Measurements from ENCODE around the gene CLCN2. TPM values are rescaled to one million over a fixed set of nuclear protein-coding genes. Genes with fewer than 3 reads are reported as not detected.
A peak's percentile ranks its signal among the peaks of the same experiment; 100 is the strongest.

The CLCN2 gene
- total RNA-seq, 1 donor from 2014 or later: 17.8 TPM

DNA sequence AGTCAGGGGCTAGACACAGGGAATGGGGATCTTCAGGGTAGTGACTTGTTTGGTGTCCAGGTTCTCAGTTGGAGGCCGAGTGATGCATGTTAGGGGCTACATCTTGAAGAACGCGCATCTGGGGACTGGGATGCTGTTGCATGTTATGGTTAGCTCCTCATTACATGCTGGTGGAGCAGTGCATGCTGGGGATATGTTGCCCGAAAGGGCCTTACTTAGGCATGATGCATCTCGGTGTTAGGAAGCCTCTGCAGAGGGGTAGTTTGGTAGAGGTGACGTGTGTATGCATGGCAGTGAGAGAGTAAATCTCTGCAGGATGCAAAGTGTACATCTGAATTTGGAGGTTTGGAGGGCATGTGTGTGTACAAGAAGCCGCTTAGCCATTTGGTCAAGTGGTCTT, 44.6 kb downstream of the CLCN2 start:
- Mint-ChIP-seq H3K27ac (ENCODE audit: unreplicated experiment) (peak overlapping the region; percentile 89), H3K4me3 (ENCODE audit: unreplicated experiment) (peak overlapping the region; percentile 88), H3K36me3 (ENCODE audit: unreplicated experiment) (no peaks in the 10 kb centered on the region), H3K4me1 (ENCODE audit: low read depth, unreplicated experiment) (peaks cover 10% of the 10 kb centered on the region), H3K27me3 (ENCODE audit: unreplicated experiment) (peaks cover 2% of the 10 kb centered on the region), H3K9me3 (ENCODE audit: unreplicated experiment) (peaks cover 2% of the 10 kb centered on the region)
- no peak for DNase-seq
- TF ChIP-seq, protein P1, sequence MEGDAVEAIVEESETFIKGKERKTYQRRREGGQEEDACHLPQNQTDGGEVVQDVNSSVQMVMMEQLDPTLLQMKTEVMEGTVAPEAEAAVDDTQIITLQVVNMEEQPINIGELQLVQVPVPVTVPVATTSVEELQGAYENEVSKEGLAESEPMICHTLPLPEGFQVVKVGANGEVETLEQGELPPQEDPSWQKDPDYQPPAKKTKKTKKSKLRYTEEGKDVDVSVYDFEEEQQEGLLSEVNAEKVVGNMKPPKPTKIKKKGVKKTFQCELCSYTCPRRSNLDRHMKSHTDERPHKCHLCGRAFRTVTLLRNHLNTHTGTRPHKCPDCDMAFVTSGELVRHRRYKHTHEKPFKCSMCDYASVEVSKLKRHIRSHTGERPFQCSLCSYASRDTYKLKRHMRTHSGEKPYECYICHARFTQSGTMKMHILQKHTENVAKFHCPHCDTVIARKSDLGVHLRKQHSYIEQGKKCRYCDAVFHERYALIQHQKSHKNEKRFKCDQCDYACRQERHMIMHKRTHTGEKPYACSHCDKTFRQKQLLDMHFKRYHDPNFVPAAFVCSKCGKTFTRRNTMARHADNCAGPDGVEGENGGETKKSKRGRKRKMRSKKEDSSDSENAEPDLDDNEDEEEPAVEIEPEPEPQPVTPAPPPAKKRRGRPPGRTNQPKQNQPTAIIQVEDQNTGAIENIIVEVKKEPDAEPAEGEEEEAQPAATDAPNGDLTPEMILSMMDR (IDR thresholded peaks at IDR 0.05; ENCODE audit: partially characterized antibody, unreplicated experiment): no peak

- Mint-ChIP-seq H3K36me3 (ENCODE audit: unreplicated experiment) (no peaks in the 10 kb centered on the region), H3K27me3 (ENCODE audit: unreplicated experiment) (peaks cover 2% of the 10 kb centered on the region), H3K4me1 (ENCODE audit: low read depth, unreplicated experiment) (peaks cover 10% of the 10 kb centered on the region), H3K27ac (ENCODE audit: unreplicated experiment) (peak overlapping the region; percentile 89), H3K9me3 (ENCODE audit: unreplicated experiment) (peaks cover 5% of the 10 kb centered on the region), H3K4me3 (ENCODE audit: unreplicated experiment) (peak overlapping the region; percentile 88)
- peak; percentile 43 for DNase-seq
- TF ChIP-seq, protein P1 (IDR thresholded peaks at IDR 0.05; ENCODE audit: partially characterized antibody, unreplicated experiment): no peak
These were observed 45.3 kb downstream of the CLCN2 start for GRCh38 chr3:184315871-184316661.

- peak overlapping the region; percentile 89 for H3K27ac Mint-ChIP-seq (ENCODE audit: unreplicated experiment)
- H3K4me1 Mint-ChIP-seq (ENCODE audit: low read depth, unreplicated experiment): peaks cover 10% of the 10 kb centered on the region
- no peaks in the 10 kb centered on the region for H3K36me3 Mint-ChIP-seq (ENCODE audit: unreplicated experiment)
- peak overlapping the region; percentile 88 for H3K4me3 Mint-ChIP-seq (ENCODE audit: unreplicated experiment)
- peaks cover 2% of the 10 kb centered on the region for H3K27me3 Mint-ChIP-seq (ENCODE audit: unreplicated experiment)
- no peak for DNase-seq
- peaks cover 4% of the 10 kb centered on the region for H3K9me3 Mint-ChIP-seq (ENCODE audit: unreplicated experiment)
- TF ChIP-seq, protein P1 (IDR thresholded peaks at IDR 0.05; ENCODE audit: partially characterized antibody, unreplicated experiment): no peak
These were observed 45.9 kb downstream of the CLCN2 start for GRCh38 chr3:184315543-184315867.

- TF ChIP-seq, protein P1 (IDR thresholded peaks at IDR 0.05; ENCODE audit: partially characterized antibody, unreplicated experiment): no peak
- H3K36me3 Mint-ChIP-seq (ENCODE audit: unreplicated experiment): no peaks in the 10 kb centered on the region
- peak overlapping the region; percentile 88 for H3K4me3 Mint-ChIP-seq (ENCODE audit: unreplicated experiment)
- peaks cover 4% of the 10 kb centered on the region for H3K9me3 Mint-ChIP-seq (ENCODE audit: unreplicated experiment)
- peaks cover 10% of the 10 kb centered on the region for H3K4me1 Mint-ChIP-seq (ENCODE audit: low read depth, unreplicated experiment)
- DNase-seq: peak; percentile 74
- H3K27ac Mint-ChIP-seq (ENCODE audit: unreplicated experiment): peak overlapping the region; percentile 89
- H3K27me3 Mint-ChIP-seq (ENCODE audit: unreplicated experiment): peaks cover 2% of the 10 kb centered on the region
These were observed 46.5 kb downstream of the CLCN2 start for GRCh38 chr3:184314700-184315542.

DNA sequence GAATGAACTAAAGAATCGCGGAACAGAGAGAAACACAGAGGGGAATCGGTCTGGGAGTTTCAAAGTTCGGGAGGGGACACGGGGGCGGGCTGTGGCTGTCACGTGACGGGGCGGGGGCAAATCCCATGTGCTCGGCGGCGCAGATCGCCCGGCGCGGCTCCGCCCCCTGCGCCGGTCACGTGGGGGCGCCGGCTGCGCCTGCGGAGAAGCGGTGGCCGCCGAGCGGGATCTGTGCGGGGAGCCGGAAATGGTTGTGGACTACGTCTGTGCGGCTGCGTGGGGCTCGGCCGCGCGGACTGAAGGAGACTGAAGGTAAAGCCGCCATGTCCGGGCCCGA, 47.1 kb downstream of the CLCN2 start, which contains the start of gene EIF4G1:
Gene EIF4G1 (plus strand): TSS at position 244 of the 337 bp plus-strand sequence. CDS start 1,191 bp downstream, outside the sequence.
- peak within 1 kb of the TSS; percentile 88 for H3K4me3 Mint-ChIP-seq (ENCODE audit: unreplicated experiment)
- H3K27ac Mint-ChIP-seq (ENCODE audit: unreplicated experiment): peak within 1 kb of the TSS; percentile 89
- DNase-seq: peak; percentile 94
- H3K9me3 Mint-ChIP-seq (ENCODE audit: unreplicated experiment): peaks cover 4% of the 10 kb centered on the region
- H3K36me3 Mint-ChIP-seq (ENCODE audit: unreplicated experiment): no peaks in the 10 kb centered on the region
- TF ChIP-seq, protein P1 (IDR thresholded peaks at IDR 0.05; ENCODE audit: partially characterized antibody, unreplicated experiment): no peak
- H3K27me3 Mint-ChIP-seq (ENCODE audit: unreplicated experiment): peaks cover 2% of the 10 kb centered on the region
- peaks cover 10% of the 10 kb centered on the region for H3K4me1 Mint-ChIP-seq (ENCODE audit: low read depth, unreplicated experiment)

Data from glutamatergic neuron (in vitro differentiated cells).